Neuron (in vitro differentiated cells): ENCODE data around the gene CST4.
"Not testable (repeated sequence)": the region's sequence is repeated elsewhere in the genome, so short reads cannot be mapped to it uniquely, and the experiment has no call there.

ENCODE experiments used
- H2AFZ ChIP-seq: one replicate; pipeline ENCODE4 v1.6.1; 2013; ENCODE audit warnings: low read depth, mild to moderate bottlenecking, inconsistent platforms, low read length, moderate library complexity
- H3K27me3 ChIP-seq: one replicate; pipeline ENCODE4 v1.6.1; 2013; ENCODE audit warnings: low read length; ENCODE audit not compliant: insufficient read depth
- H3K36me3 ChIP-seq: one replicate; pipeline ENCODE4 v1.6.1; 2013; ENCODE audit warnings: low read length; ENCODE audit not compliant: insufficient read depth
- H3K4me1 ChIP-seq: one replicate; pipeline ENCODE4 v1.6.1; 2013; ENCODE audit warnings: low read length; ENCODE audit not compliant: insufficient read depth
- H3K4me3 ChIP-seq: 2 replicates; pipeline ENCODE4 v1.5.1; 2013; ENCODE audit warnings: mild to moderate bottlenecking, low read length, moderate library complexity
- H3K9me3 ChIP-seq: one replicate; pipeline ENCODE4 v1.6.1; 2013; ENCODE audit warnings: low read length

Gene CST4

GRCh38 chr20:23688684-23689398 lies at the start of gene CST4:
Gene CST4 (minus strand): TSS chr20:23689038. CDS start chr20:23688969, 69 bp downstream.
- not testable (repeated sequence) for H3K36me3 ChIP-seq, H2AFZ ChIP-seq, H3K27me3 ChIP-seq

GRCh38 chr20:23735391-23735790 lies 46.6 kb upstream of the CST4 start:
- not testable (repeated sequence) for H3K9me3 ChIP-seq, H3K36me3 ChIP-seq, H2AFZ ChIP-seq, H3K4me3 ChIP-seq, H3K4me1 ChIP-seq, H3K27me3 ChIP-seq

More at GRCh38 chr20:23688684-23689398, at the start of gene CST4:
- H3K4me1 ChIP-seq, H3K4me3 ChIP-seq, H3K9me3 ChIP-seq: not testable (repeated sequence)

- H2AFZ ChIP-seq, H3K4me1 ChIP-seq, H3K36me3 ChIP-seq: not testable (repeated sequence)
These were observed 46.1 kb upstream of the CST4 start for GRCh38 chr20:23734949-23735348.

GRCh38 chr20:23734440-23734839 lies 45.6 kb upstream of the CST4 start:
- H3K27me3 ChIP-seq, H3K9me3 ChIP-seq, H3K36me3 ChIP-seq, H3K4me1 ChIP-seq, H2AFZ ChIP-seq, H3K4me3 ChIP-seq: not testable (repeated sequence)

More at GRCh38 chr20:23734949-23735348, 46.1 kb upstream of the CST4 start:
- H3K9me3 ChIP-seq, H3K4me3 ChIP-seq, H3K27me3 ChIP-seq: not testable (repeated sequence)

GRCh38 chr20:23727016-23727415 lies 38.2 kb upstream of the CST4 start:
- Histone ChIP-seq H3K4me3 (no peak overlapping the region), H3K4me1 (no peaks in the 10 kb centered on the region), H3K36me3 (no peaks in the 10 kb centered on the region), H2AFZ (no peak overlapping the region), H3K27me3 (no peaks in the 10 kb centered on the region), H3K9me3 (no peaks in the 10 kb centered on the region)

- no peak overlapping the region for H2AFZ ChIP-seq
- H3K36me3 ChIP-seq: no peaks in the 10 kb centered on the region
- no peak overlapping the region for H3K4me3 ChIP-seq
- no peaks in the 10 kb centered on the region for H3K9me3 ChIP-seq
- H3K27me3 ChIP-seq: no peaks in the 10 kb centered on the region
- no peaks in the 10 kb centered on the region for H3K4me1 ChIP-seq
These were observed 36.3 kb upstream of the CST4 start for GRCh38 chr20:23725102-23725501.

GRCh38 chr20:23723659-23724307 lies 34.9 kb upstream of the CST4 start:
- H2AFZ ChIP-seq, H3K4me1 ChIP-seq, H3K36me3 ChIP-seq, H3K27me3 ChIP-seq, H3K9me3 ChIP-seq, H3K4me3 ChIP-seq: not testable (repeated sequence)

GRCh38 chr20:23722851-23723250 lies 34.0 kb upstream of the CST4 start:
- H3K9me3 ChIP-seq, H3K27me3 ChIP-seq, H3K36me3 ChIP-seq, H3K4me3 ChIP-seq, H3K4me1 ChIP-seq, H2AFZ ChIP-seq: not testable (repeated sequence)

GRCh38 chr20:23721962-23722361 lies 33.1 kb upstream of the CST4 start:
- Histone ChIP-seq H3K4me3 (no peak overlapping the region), H3K9me3 (no peaks in the 10 kb centered on the region), H2AFZ (no peak overlapping the region), H3K27me3 (no peaks in the 10 kb centered on the region), H3K4me1 (no peaks in the 10 kb centered on the region), H3K36me3 (no peaks in the 10 kb centered on the region)

GRCh38 chr20:23719351-23719750 lies 30.5 kb upstream of the CST4 start:
- not testable (repeated sequence) for H3K27me3 ChIP-seq

GRCh38 chr20:23711778-23712177 lies 22.9 kb upstream of the CST4 start:
- H3K4me1 ChIP-seq, H2AFZ ChIP-seq, H3K27me3 ChIP-seq, H3K9me3 ChIP-seq, H3K36me3 ChIP-seq, H3K4me3 ChIP-seq: not testable (repeated sequence)

More at GRCh38 chr20:23719351-23719750, 30.5 kb upstream of the CST4 start:
- H3K4me3 ChIP-seq, H3K36me3 ChIP-seq, H3K9me3 ChIP-seq, H3K4me1 ChIP-seq, H2AFZ ChIP-seq: not testable (repeated sequence)

- H2AFZ ChIP-seq: no peak overlapping the region
- H3K4me3 ChIP-seq: no peak overlapping the region
- no peaks in the 10 kb centered on the region for H3K27me3 ChIP-seq
- H3K4me1 ChIP-seq: no peaks in the 10 kb centered on the region
- H3K36me3 ChIP-seq: no peaks in the 10 kb centered on the region
- H3K9me3 ChIP-seq: no peaks in the 10 kb centered on the region
These were observed 21.9 kb upstream of the CST4 start for GRCh38 chr20:23710771-23711170.

- Histone ChIP-seq H3K9me3 (no peaks in the 10 kb centered on the region), H3K36me3 (no peaks in the 10 kb centered on the region), H3K4me3 (no peak overlapping the region), H3K27me3 (no peaks in the 10 kb centered on the region), H2AFZ (no peak overlapping the region), H3K4me1 (no peaks in the 10 kb centered on the region)
These were observed 17.1 kb upstream of the CST4 start for GRCh38 chr20:23705895-23706294.

GRCh38 chr20:23702021-23702420 lies 13.2 kb upstream of the CST4 start:
- Histone ChIP-seq H3K4me1 (no peaks in the 10 kb centered on the region), H3K9me3 (no peaks in the 10 kb centered on the region), H3K36me3 (no peaks in the 10 kb centered on the region), H3K4me3 (no peak overlapping the region), H2AFZ (no peak overlapping the region), H3K27me3 (no peaks in the 10 kb centered on the region)
